ENCODE results near the gene XYLT2. TPM values are rescaled to one million over a fixed set of nuclear protein-coding genes. Genes with fewer than 3 reads are reported as not detected.
"Not testable (repeated sequence)": the region's sequence is repeated elsewhere in the genome, so short reads cannot be mapped to it uniquely, and the experiment has no call there.

XYLT2 gene
- total RNA-seq, 1 experiment from 2014 or later, result 75.8 TPM

- Mint-ChIP-seq H3K4me1 (ENCODE audit: low read depth, unreplicated experiment) (peaks cover 12% of the 10 kb centered on the region), H3K4me3 (ENCODE audit: unreplicated experiment) (peak within 1 kb of the TSS; percentile 76), H3K27ac (ENCODE audit: unreplicated experiment) (peak within 1 kb of the TSS; percentile 71), H3K36me3 (ENCODE audit: insufficient read depth, unreplicated experiment) (peaks cover 48% of the 10 kb centered on the region), H3K27me3 (ENCODE audit: insufficient read depth, unreplicated experiment) (no peaks in the 10 kb centered on the region), H3K9me3 (ENCODE audit: unreplicated experiment) (no peaks in the 10 kb centered on the region)
- peak; percentile 96 to 100 for DNase-seq
- peaks cover 5% of the 10 kb centered on the region; the same call in 1 of the 2 replicates for H3K4me1 ChIP-seq
- H3K36me3 ChIP-seq (ENCODE audit: control insufficient read depth, insufficient read depth, low read length), result peaks cover 20% of the 10 kb centered on the region
- POLR2A ChIA-PET, result interaction anchor here (0.5 to 2.8 kb wide), 34 partner anchors 9 to 633 kb away, joined by 3 to 17 read pairs (median 4); partner anchors contain the start of genes ACSF2, EME1, FAM117A and LUC7L3
- CTCF ChIA-PET, result interaction anchor here (0.6 to 3.6 kb wide), 61 partner anchors 9 to 508 kb away, joined by 3 to 67 read pairs (median 4); partner anchors contain the start of genes ACSF2, CACNA1G, EME1 and EPN3
- intact Hi-C loops (cut with micrococcal nuclease; ENCODE audit: unreplicated experiment), result loop anchor here (1.0 to 2.0 kb wide), 4 partner anchors 30 to 197 kb away; partner anchors contain the start of gene XYLT2
- TF ChIP-seq, protein P1, sequence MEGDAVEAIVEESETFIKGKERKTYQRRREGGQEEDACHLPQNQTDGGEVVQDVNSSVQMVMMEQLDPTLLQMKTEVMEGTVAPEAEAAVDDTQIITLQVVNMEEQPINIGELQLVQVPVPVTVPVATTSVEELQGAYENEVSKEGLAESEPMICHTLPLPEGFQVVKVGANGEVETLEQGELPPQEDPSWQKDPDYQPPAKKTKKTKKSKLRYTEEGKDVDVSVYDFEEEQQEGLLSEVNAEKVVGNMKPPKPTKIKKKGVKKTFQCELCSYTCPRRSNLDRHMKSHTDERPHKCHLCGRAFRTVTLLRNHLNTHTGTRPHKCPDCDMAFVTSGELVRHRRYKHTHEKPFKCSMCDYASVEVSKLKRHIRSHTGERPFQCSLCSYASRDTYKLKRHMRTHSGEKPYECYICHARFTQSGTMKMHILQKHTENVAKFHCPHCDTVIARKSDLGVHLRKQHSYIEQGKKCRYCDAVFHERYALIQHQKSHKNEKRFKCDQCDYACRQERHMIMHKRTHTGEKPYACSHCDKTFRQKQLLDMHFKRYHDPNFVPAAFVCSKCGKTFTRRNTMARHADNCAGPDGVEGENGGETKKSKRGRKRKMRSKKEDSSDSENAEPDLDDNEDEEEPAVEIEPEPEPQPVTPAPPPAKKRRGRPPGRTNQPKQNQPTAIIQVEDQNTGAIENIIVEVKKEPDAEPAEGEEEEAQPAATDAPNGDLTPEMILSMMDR (IDR thresholded peaks at IDR 0.05; ENCODE audit: insufficient read depth in 1 of 2, low read depth in 1 of 2, low read length in 1 of 2, severe bottlenecking in 1 of 2, unreplicated experiment in 1 of 2), result peak; percentile 100
- TSS peak; percentile 69 for BruUV-seq (replicated peaks)
- H3K4me3 ChIP-seq (ENCODE audit: low read depth, low read length), result peak within 1 kb of the TSS; percentile 72
- peaks cover 4% of the 10 kb centered on the region; the same call in 1 of the 2 replicates for H3K9me3 ChIP-seq
- H3K27me3 ChIP-seq (replicated peaks; ENCODE audit: control insufficient read depth, insufficient read depth, low read length), result no peaks in the 10 kb centered on the region
Measured at GRCh38 chr17:50397111-50397918, 51.4 kb downstream of the XYLT2 start, which contains the start of gene LRRC59. LRRC59 (minus strand) TSS chr17:50397523; CDS start chr17:50397317, 206 bp downstream.

DNA sequence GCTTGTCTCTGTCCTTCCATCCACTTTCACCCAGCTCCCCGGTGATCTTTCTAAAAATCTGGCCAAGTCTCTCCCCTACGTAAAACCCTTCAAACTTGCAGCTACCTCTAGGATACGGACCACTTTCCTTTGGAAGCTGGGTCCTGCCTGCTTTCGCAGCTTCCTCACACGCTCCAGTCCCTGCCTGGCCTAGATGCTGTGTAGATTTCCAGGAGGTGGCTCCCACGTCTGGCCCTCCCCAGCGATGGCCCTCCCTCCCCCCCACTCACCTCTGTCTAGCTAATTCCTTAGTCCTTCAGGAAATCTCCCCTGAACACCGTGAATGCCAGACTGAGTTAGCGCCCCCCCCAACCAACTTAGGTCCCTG is 52.0 kb downstream of the XYLT2 start:
- CTCF ChIA-PET, result interaction anchor here (0.6 to 3.6 kb wide), 47 partner anchors 9 to 508 kb away, joined by 3 to 67 read pairs (median 6); partner anchors contain the start of genes ACSF2, CACNA1G, EME1 and EPN3
- H3K4me1 Mint-ChIP-seq (ENCODE audit: low read depth, unreplicated experiment), result peaks cover 12% of the 10 kb centered on the region
- intact Hi-C loops (cut with micrococcal nuclease; ENCODE audit: unreplicated experiment), result loop anchor here (1.0 to 2.0 kb wide), 4 partner anchors 29 to 198 kb away; partner anchors contain the start of gene XYLT2

DNA sequence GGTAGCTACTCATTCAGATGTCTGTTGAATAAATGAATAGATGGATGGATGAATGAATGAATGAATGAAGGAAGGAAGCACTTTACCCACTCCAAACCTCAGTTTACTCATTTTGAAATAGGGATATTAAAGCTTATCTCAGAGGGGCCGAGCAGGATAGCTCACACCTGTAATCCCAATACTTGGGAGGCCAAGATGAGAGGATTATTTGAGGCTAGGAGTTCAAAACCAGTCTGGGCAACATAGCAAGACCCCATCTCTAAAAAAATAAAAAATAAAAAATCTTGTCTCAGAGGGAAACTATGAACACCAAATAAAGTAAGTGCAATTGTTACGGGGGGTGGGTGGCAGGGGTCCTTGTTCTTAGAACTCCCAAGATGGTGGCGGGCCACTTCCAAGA is 52.7 kb downstream of the XYLT2 start:
- POLR2A ChIA-PET, result interaction anchor here (1.0 to 2.0 kb wide), 5 partner anchors 16 to 144 kb away, joined by 3 to 10 read pairs (median 3); no protein-coding TSS in a partner anchor
- peak overlapping the region; percentile 76 for H3K4me3 Mint-ChIP-seq (ENCODE audit: unreplicated experiment)

More for the DNA sequence above, 52.0 kb downstream of the XYLT2 start:
- H3K36me3 Mint-ChIP-seq (ENCODE audit: insufficient read depth, unreplicated experiment), result peaks cover 42% of the 10 kb centered on the region
- peaks cover 17% of the 10 kb centered on the region for H3K36me3 ChIP-seq (ENCODE audit: control insufficient read depth, insufficient read depth, low read length)
- no peaks in the 10 kb centered on the region for H3K27me3 ChIP-seq (replicated peaks; ENCODE audit: control insufficient read depth, insufficient read depth, low read length)
- peak overlapping the region; percentile 76 for H3K4me3 Mint-ChIP-seq (ENCODE audit: unreplicated experiment)
- no peak for DNase-seq
- peaks cover 5% of the 10 kb centered on the region; the same call in 1 of the 2 replicates for H3K4me1 ChIP-seq
- POLR2A ChIA-PET, result interaction anchor here (0.5 to 2.8 kb wide), 24 partner anchors 12 to 634 kb away, joined by 3 to 17 read pairs (median 5); partner anchors contain the start of genes ACSF2, FAM117A and XYLT2
- peak overlapping the region; percentile 71 for H3K27ac Mint-ChIP-seq (ENCODE audit: unreplicated experiment)
- TF ChIP-seq, protein P1 (IDR thresholded peaks at IDR 0.05; ENCODE audit: insufficient read depth in 1 of 2, low read depth in 1 of 2, low read length in 1 of 2, severe bottlenecking in 1 of 2, unreplicated experiment in 1 of 2), result no peak
- H3K27me3 Mint-ChIP-seq (ENCODE audit: insufficient read depth, unreplicated experiment), result no peaks in the 10 kb centered on the region
- peaks cover 4% of the 10 kb centered on the region; the same call in 1 of the 2 replicates for H3K9me3 ChIP-seq
- peak overlapping the region; percentile 72 for H3K4me3 ChIP-seq (ENCODE audit: low read depth, low read length)
- no TSS peak for BruUV-seq (replicated peaks)
- H3K9me3 Mint-ChIP-seq (ENCODE audit: unreplicated experiment), result no peaks in the 10 kb centered on the region

DNA sequence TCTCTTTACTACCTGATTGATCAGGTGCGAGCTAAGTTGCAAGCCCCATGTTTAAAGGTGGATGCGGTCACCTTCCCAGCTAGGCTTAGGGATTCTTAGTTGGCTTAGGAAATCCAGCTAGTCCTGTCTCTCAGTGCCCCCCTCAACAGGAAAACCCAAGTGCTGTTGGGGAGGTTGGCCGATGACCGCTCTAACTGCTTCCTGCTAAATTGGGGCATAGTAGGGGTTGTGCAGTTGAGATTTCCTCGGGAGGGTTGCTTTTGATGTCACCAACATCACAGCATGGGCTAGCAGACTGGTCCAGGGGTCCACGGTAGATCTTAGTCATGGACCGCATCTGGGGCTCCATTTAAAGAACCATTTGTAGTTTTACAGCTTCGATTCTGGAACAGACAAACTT is 53.7 kb downstream of the XYLT2 start:
- H3K27me3 ChIP-seq (replicated peaks; ENCODE audit: control insufficient read depth, insufficient read depth, low read length); CTCF ChIA-PET; DNase-seq; BruUV-seq (replicated peaks); H3K36me3 ChIP-seq (ENCODE audit: control insufficient read depth, insufficient read depth, low read length); H3K9me3 ChIP-seq; H3K9me3 Mint-ChIP-seq (ENCODE audit: unreplicated experiment); H3K4me3 Mint-ChIP-seq (ENCODE audit: unreplicated experiment); H3K4me3 ChIP-seq (ENCODE audit: low read depth, low read length); intact Hi-C loops (cut with micrococcal nuclease; ENCODE audit: unreplicated experiment); H3K4me1 ChIP-seq; H3K27ac Mint-ChIP-seq (ENCODE audit: unreplicated experiment); H3K27me3 Mint-ChIP-seq (ENCODE audit: insufficient read depth, unreplicated experiment): not testable (repeated sequence)
- Mint-ChIP-seq H3K36me3 (ENCODE audit: insufficient read depth, unreplicated experiment) (peaks cover 26% of the 10 kb centered on the region), H3K4me1 (ENCODE audit: low read depth, unreplicated experiment) (peaks cover 12% of the 10 kb centered on the region)
- POLR2A ChIA-PET, result interaction anchor here (0.8 kb wide), 1 partner anchor 161 kb away, joined by 3 read pairs; the partner anchor contains the start of gene CACNA1G

More for the DNA sequence above, 52.7 kb downstream of the XYLT2 start:
- H3K9me3 ChIP-seq; H3K27me3 ChIP-seq (replicated peaks; ENCODE audit: control insufficient read depth, insufficient read depth, low read length); DNase-seq; H3K27me3 Mint-ChIP-seq (ENCODE audit: insufficient read depth, unreplicated experiment); H3K4me3 ChIP-seq (ENCODE audit: low read depth, low read length); intact Hi-C loops (cut with micrococcal nuclease; ENCODE audit: unreplicated experiment); H3K4me1 ChIP-seq; BruUV-seq (replicated peaks); H3K9me3 Mint-ChIP-seq (ENCODE audit: unreplicated experiment); H3K27ac Mint-ChIP-seq (ENCODE audit: unreplicated experiment): not testable (repeated sequence)
- peaks cover 35% of the 10 kb centered on the region for H3K36me3 Mint-ChIP-seq (ENCODE audit: insufficient read depth, unreplicated experiment)
- H3K4me1 Mint-ChIP-seq (ENCODE audit: low read depth, unreplicated experiment), result peaks cover 12% of the 10 kb centered on the region
- H3K36me3 ChIP-seq (ENCODE audit: control insufficient read depth, insufficient read depth, low read length), result peaks cover 10% of the 10 kb centered on the region
- CTCF ChIA-PET, result interaction anchor here (0.5 to 3.6 kb wide), 18 partner anchors 18 to 555 kb away, joined by 3 to 67 read pairs (median 6); partner anchors contain the start of genes ACSF2 and RSAD1

DNA sequence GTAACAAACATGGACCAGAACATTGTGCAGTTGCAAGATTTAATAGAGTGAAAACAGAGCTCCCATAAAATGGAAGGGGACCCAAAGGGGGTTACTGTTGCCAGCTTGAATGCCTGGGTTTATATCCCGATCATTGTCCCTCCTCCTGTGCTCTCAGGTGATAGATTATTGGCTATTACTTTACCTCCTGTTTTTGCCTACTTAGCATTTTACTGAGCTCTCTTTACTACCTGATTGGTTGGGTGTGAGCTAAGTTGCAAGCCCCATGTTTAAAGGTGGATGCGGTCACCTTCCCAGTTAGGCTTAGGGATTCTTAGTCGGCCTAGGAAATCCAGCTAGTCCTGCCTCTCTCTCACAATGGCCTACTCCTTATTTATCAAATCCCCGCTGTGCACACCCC is 59.4 kb downstream of the XYLT2 start:
- DNase-seq, result peak in 1 of 2 experiments; percentile 27
- H3K4me3 ChIP-seq (ENCODE audit: low read depth, low read length); H3K36me3 ChIP-seq (ENCODE audit: control insufficient read depth, insufficient read depth, low read length); H3K36me3 Mint-ChIP-seq (ENCODE audit: insufficient read depth, unreplicated experiment); H3K9me3 Mint-ChIP-seq (ENCODE audit: unreplicated experiment); H3K27me3 Mint-ChIP-seq (ENCODE audit: insufficient read depth, unreplicated experiment); BruUV-seq (replicated peaks); H3K27me3 ChIP-seq (replicated peaks; ENCODE audit: control insufficient read depth, insufficient read depth, low read length); H3K4me1 Mint-ChIP-seq (ENCODE audit: low read depth, unreplicated experiment); H3K9me3 ChIP-seq; H3K4me3 Mint-ChIP-seq (ENCODE audit: unreplicated experiment); POLR2A ChIA-PET; intact Hi-C loops (cut with micrococcal nuclease; ENCODE audit: unreplicated experiment); H3K27ac Mint-ChIP-seq (ENCODE audit: unreplicated experiment); H3K4me1 ChIP-seq: not testable (repeated sequence)
- CTCF ChIA-PET, result interaction anchor here (0.6 to 3.7 kb wide), 5 partner anchors 8 to 391 kb away, joined by 3 to 28 read pairs (median 3); partner anchors contain the start of gene LRRC59

Data from Caco-2 (cell line).